Upper lobe of right lung (tissue), 1 donor: ENCODE results near the gene PRSS57. TPM values are rescaled to one million over a fixed set of nuclear protein-coding genes. Genes with fewer than 3 reads are reported as not detected.

Experiments used
- ATAC-seq: fragments of 200-7000 bp; cut with Tn5 transposase; one replicate; pipeline ENCODE4 v1.9.1; 2020; ENCODE audit warnings: mild to moderate bottlenecking, moderate library complexity
- DNase-seq: peaks from one replicate; pipeline ENCODE4 v3.0.0-alpha.2; 2020
- H3K27ac ChIP-seq: fragments of 200-600 bp; one replicate; pipeline ENCODE4 v1.8.0; 2022
- H3K27me3 ChIP-seq: fragments of 200-600 bp; one replicate; pipeline ENCODE4 v1.8.0; 2022; ENCODE audit warnings: mild to moderate bottlenecking
- H3K36me3 ChIP-seq: fragments of 200-600 bp; one replicate; pipeline ENCODE4 v1.8.0; 2022
- H3K4me1 ChIP-seq: fragments of 200-600 bp; one replicate; pipeline ENCODE4 v1.8.0; 2022
- H3K4me3 ChIP-seq: fragments of 200-600 bp; one replicate; pipeline ENCODE4 v1.8.0; 2022; ENCODE audit warnings: mild to moderate bottlenecking
- H3K9me3 ChIP-seq: fragments of 200-600 bp; one replicate; pipeline ENCODE4 v1.8.0; 2022
- CTCF ChIP-seq: fragments of 200-600 bp; IDR thresholded peaks from one replicate; pipeline ENCODE4 v1.8.0; 2022; ENCODE audit warnings: antibody characterized with exemption
- intact Hi-C: fragments of 100-400 bp; cut with DNase I; formaldehyde crosslinking; loops from one replicate; pipeline ENCODE4 v1.11.0; 2022
- total RNA-seq: library from RNA; stranded (reverse); fragmentation: NEBNext Ultra II Directional; extraction: Animal tissue kit (Norgen Biotek cat#: 25700); gene quantifications from one replicate; pipeline ENCODE4 v1.2.1, GENCODE V29; 2021
- donor health status: DM: no; HTN: yes; CAD: no; lungs with severe emphysema.

PRSS57 gene
- total RNA-seq, 1 donor from 2014 or later: not detected

DNA sequence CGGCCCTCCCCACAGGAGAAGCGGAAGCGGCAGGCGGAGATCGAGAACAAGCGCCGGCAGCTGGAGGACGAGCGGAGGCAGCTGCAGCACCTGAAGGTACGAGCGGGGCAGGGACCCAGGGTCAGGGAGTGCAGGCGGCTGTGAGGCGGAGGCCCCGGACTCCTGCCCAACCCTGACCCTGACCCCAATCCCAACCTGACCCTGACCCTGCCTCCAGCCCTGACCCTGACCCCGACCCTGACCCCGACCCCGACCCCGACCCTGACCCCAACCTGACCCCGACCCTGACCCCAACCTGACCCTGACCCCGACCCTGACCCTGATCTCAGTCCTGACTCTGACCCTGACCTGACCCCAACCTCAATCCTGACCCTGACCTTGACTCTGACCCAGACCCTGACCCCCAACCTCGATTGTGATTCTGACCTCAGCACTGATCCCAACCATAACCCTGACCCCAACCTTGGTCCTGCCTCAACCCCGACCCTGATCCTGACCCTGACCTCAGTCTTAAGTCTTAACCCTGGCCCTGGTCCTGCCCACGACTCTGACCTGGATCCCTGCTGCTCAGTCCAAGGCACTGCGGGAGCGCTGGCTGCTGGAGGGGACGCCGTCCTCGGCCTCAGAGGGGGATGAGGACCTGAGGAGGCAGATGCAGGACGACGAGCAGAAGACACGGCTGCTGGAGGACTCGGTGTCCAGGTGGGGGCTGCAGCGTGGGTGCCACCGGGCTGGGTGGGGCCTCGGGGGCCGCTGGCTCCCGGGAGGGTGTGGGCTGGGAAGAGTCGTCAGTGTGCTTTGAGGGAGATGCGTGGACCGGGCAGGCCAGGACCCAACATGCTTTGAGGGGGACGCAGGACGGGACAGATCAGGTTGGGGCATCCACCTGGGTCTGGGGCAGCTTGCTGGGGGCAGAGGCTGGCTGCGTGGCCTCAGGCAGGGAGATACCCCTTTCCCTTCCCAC is 32.0 kb upstream of the PRSS57 start:
- Histone ChIP-seq H3K27ac (peak overlapping the region; percentile 78), H3K27me3 (no peaks in the 10 kb centered on the region), H3K4me1 (no peaks in the 10 kb centered on the region), H3K36me3 (no peaks in the 10 kb centered on the region), H3K4me3 (no peak overlapping the region), H3K9me3 (no peaks in the 10 kb centered on the region)
- intact Hi-C loops: no loop called here
- no peak for TF ChIP-seq CTCF
- ATAC-seq: peak; percentile 5
- DNase-seq: no peak

DNA sequence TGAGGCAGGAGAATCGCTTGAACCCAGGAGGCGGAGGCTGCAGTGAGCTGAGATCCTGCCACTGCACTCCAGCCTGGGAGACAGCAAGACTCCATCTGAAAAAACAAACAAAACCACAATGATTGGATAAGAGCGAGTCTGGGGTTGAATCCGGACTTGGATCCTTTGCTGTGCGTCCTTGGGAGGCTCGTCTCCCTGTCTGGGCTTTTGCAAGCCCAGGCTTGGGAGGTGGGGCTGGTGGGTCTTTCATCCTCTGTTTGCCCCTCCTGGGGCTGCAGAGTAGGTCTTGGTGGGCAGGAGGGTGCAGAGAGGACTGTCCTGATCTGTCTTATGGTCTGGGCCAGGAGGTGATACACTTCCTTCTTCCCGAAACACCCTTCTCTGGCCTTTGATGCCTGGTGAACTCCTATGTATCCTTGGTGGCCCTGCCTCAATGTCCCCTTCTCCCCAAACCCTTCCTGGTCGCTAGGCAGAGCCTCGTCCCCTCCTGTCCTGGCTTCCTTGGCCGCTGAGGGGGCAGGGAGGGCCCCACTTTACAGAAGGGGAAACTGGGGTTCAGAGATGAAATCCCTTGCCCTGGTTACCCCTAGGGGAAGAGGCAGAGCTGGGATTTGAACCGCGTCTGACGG is 30.3 kb upstream of the PRSS57 start:
- Histone ChIP-seq H3K4me3 (no peak overlapping the region), H3K27ac (no peak overlapping the region), H3K9me3 (no peaks in the 10 kb centered on the region), H3K36me3 (no peaks in the 10 kb centered on the region), H3K4me1 (no peaks in the 10 kb centered on the region), H3K27me3 (peaks cover 5% of the 10 kb centered on the region)
- intact Hi-C loops: no loop called here
- no peak for ATAC-seq
- DNase-seq: no peak
- TF ChIP-seq CTCF: no peak

DNA sequence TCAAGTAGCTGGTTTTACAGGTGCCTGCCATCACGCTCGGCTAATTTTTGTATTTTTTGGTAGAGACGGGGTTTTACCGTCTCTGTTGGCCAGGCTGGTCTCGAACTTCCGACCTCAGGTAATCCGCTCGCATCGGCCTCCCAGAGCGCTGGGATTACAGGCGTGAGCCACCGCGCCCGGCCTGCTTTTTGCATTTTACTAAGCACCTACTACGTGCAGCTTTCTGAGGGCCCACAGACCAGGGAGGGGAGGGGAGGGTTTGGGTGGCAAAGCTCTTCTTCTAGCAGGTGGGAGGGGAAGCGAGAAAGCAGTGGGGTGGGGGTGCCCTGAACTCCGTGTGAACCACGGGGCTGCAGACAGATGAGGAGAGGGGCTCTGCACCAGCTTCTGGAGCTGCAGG is 28.5 kb upstream of the PRSS57 start:
- H3K4me3 ChIP-seq: no peak overlapping the region
- peaks cover 16% of the 10 kb centered on the region for H3K27me3 ChIP-seq
- DNase-seq: no peak
- no peak overlapping the region for H3K27ac ChIP-seq
- intact Hi-C loops: no loop called here
- no peaks in the 10 kb centered on the region for H3K36me3 ChIP-seq
- peaks cover 8% of the 10 kb centered on the region for H3K4me1 ChIP-seq
- H3K9me3 ChIP-seq: no peaks in the 10 kb centered on the region
- no peak for ATAC-seq
- TF ChIP-seq CTCF: no peak

DNA sequence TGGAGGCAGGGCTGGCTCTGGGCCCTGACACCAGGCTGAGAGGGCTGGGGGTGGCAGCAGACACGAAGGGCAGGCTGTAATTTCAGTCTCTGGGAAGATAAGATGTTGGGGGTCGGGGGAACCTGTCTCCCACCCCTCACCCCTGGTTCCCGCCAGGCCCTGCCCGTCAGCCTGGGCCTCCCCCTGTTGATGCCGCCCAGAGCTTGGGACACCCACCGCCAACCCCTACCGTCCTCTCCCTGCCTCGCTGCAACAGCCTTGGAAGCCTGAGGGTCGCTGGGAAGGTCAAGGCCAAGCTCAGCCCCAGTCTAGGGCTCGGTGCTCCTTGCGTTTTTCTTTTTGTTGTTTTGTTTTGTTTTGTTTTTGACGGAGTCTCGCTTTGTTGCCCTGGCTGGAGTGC is 28.0 kb upstream of the PRSS57 start:
- no peak overlapping the region for H3K27ac ChIP-seq
- H3K4me3 ChIP-seq: no peak overlapping the region
- peaks cover 11% of the 10 kb centered on the region for H3K4me1 ChIP-seq
- no peaks in the 10 kb centered on the region for H3K36me3 ChIP-seq
- no peak for TF ChIP-seq CTCF
- no peaks in the 10 kb centered on the region for H3K9me3 ChIP-seq
- ATAC-seq (no peak), DNase-seq (no peak)
- intact Hi-C loops: no loop called here
- H3K27me3 ChIP-seq: peaks cover 16% of the 10 kb centered on the region

DNA sequence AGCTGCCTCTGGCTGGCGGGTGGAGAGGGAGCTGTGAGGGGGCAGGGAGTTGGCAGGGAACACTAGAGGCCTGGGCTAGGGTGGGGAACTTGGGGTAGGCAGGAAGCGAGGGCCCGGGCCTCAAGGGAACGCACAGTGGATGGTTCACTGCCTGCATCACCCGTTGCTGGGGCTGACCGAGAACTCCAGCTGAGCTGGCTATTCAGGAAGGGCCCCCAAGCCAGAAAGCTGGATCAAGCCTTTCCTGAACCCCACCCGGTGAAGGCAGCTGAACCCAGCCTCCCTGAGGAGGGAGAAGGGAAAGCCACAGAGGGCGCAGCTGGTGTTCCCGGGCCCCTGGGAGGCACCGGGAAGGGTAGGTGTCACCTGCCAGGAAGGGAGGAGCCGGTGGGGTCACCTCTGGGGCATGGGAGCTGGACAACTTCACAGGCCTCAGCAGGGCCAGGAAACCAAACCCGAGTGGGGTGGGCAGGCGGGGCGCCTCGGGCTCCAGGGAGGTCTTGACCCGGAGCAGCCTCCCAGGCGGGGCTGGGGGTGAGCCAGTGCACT is 27.4 kb upstream of the PRSS57 start:
- H3K36me3 ChIP-seq: no peaks in the 10 kb centered on the region
- H3K9me3 ChIP-seq: no peaks in the 10 kb centered on the region
- peaks cover 12% of the 10 kb centered on the region for H3K4me1 ChIP-seq
- H3K4me3 ChIP-seq: no peak overlapping the region
- no peak for TF ChIP-seq CTCF
- ATAC-seq (peak; percentile 5), DNase-seq (no peak)
- H3K27me3 ChIP-seq: peaks cover 16% of the 10 kb centered on the region
- intact Hi-C loops: no loop called here
- no peak overlapping the region for H3K27ac ChIP-seq
